ENCODE measurements around the gene DCUN1D2. TPM values are rescaled to one million over a fixed set of nuclear protein-coding genes. Genes with fewer than 3 reads are reported as not detected.

Gene DCUN1D2
- total RNA-seq, 1 donor from 2014 or later, result 29.2 TPM

DNA sequence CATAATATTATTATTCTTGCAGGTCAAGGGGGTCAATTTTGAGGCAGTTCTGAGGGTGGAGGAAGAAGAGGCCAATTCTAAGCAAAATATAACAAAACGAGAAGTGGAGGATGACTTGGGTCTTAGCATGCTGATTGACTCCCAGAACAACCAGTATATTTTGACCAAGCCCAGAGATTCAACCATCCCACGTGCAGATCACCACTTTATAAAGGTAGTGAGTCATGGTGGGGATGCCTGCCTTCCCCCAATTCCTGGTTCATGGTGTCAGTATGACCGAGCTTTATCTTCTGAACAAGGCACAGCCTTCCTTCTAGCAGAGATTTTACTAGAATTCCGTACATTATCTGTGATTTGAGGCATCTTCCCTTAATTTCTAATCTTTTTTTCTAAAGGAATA is 9.4 kb upstream of the DCUN1D2 start:
- no peak for DNase-seq (ENCODE audit: extremely low spot score, unreplicated experiment)

DNA sequence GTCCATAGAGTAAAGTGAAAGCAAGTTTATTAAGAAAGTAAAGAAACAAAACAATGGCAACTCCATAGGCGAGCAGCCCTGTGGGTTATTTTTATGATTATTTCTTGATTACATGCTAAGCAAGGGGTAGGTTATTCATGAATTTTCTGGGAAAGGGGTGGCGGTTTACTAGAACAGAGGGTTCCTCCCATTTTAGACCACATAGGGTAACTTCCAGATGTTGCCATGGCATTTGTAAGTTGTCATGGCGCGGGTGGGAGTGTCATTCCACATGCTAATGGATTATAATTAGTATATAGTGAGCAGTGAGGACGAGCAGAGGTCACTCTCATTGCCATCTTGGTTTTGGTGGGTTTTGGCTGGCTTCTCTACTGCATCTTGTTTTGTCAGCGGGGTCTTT is 8.4 kb upstream of the DCUN1D2 start:
- no peaks in the 10 kb centered on the region for H3K27me3 Mint-ChIP-seq
- TF ChIP-seq, protein P1, sequence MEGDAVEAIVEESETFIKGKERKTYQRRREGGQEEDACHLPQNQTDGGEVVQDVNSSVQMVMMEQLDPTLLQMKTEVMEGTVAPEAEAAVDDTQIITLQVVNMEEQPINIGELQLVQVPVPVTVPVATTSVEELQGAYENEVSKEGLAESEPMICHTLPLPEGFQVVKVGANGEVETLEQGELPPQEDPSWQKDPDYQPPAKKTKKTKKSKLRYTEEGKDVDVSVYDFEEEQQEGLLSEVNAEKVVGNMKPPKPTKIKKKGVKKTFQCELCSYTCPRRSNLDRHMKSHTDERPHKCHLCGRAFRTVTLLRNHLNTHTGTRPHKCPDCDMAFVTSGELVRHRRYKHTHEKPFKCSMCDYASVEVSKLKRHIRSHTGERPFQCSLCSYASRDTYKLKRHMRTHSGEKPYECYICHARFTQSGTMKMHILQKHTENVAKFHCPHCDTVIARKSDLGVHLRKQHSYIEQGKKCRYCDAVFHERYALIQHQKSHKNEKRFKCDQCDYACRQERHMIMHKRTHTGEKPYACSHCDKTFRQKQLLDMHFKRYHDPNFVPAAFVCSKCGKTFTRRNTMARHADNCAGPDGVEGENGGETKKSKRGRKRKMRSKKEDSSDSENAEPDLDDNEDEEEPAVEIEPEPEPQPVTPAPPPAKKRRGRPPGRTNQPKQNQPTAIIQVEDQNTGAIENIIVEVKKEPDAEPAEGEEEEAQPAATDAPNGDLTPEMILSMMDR (conservative IDR thresholded peaks at IDR 0.05), result no peak
- no peak overlapping the region for H3K4me3 Mint-ChIP-seq
- DNase-seq (ENCODE audit: extremely low spot score, unreplicated experiment), result no peak
- H3K36me3 Mint-ChIP-seq, result peaks cover 24% of the 10 kb centered on the region
- H3K27ac Mint-ChIP-seq, result no peak overlapping the region
- no peaks in the 10 kb centered on the region for H3K9me3 Mint-ChIP-seq
- peaks cover 28% of the 10 kb centered on the region for H3K4me1 Mint-ChIP-seq (ENCODE audit: unreplicated experiment)

More for the DNA sequence above, 9.4 kb upstream of the DCUN1D2 start:
- no peak overlapping the region for H3K4me3 Mint-ChIP-seq
- no peak overlapping the region for H3K27ac Mint-ChIP-seq
- H3K9me3 Mint-ChIP-seq, result no peaks in the 10 kb centered on the region
- no peaks in the 10 kb centered on the region for H3K27me3 Mint-ChIP-seq
- H3K4me1 Mint-ChIP-seq (ENCODE audit: unreplicated experiment), result peaks cover 17% of the 10 kb centered on the region
- TF ChIP-seq, protein P1 (conservative IDR thresholded peaks at IDR 0.05), result no peak
- H3K36me3 Mint-ChIP-seq, result peaks cover 26% of the 10 kb centered on the region

DNA sequence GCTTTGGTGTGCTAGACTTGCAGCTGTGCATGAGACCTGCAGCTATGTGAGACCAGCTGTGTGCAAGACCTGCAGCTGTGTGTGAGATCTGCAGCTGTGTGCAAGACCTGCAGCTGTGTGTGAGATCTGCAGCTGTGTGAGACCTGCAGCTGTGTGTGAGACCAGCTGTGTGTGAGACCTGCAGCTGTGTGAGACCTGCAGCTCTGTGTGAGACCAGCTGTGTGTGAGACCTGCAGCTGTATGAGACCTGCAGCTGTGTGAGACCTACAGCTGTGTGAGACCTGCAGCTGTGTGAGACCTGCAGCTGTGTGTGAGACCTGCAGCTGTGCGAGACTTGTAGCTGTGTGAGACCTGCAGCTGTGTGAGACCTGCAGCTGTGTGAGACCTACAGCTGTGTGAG is 6.7 kb upstream of the DCUN1D2 start:
- TF ChIP-seq, protein P1 (conservative IDR thresholded peaks at IDR 0.05), result no peak
- Mint-ChIP-seq H3K27ac (no peak overlapping the region), H3K4me1 (ENCODE audit: unreplicated experiment) (peaks cover 38% of the 10 kb centered on the region), H3K36me3 (peaks cover 24% of the 10 kb centered on the region), H3K27me3 (no peaks in the 10 kb centered on the region), H3K4me3 (no peak overlapping the region), H3K9me3 (no peaks in the 10 kb centered on the region)
- peak; percentile 48 for DNase-seq (ENCODE audit: extremely low spot score, unreplicated experiment)

DNA sequence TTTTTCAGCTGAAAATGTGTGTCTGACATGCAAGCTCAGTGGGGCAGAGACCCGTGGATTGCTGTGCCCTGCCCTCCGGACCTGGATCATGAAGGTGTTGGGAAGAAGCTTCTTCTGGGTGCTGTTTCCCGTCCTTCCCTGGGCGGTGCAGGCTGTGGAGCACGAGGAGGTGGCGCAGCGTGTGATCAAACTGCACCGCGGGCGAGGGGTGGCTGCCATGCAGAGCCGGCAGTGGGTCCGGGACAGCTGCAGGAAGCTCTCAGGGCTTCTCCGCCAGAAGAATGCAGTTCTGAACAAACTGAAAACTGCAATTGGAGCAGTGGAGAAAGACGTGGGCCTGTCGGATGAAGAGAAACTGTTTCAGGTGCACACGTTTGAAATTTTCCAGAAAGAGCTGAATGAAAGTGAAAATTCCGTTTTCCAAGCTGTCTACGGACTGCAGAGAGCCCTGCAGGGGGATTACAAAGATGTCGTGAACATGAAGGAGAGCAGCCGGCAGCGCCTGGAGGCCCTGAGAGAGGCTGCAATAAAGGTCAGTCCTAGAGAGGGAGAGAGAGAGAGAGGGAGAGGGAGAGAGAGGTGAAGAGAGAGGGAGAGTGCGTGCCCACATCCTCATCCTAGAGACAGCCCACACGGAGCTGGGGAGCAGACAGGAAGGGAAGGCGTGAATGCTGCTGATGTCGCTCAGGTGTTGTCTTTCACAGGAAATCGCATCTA is 5.1 kb upstream of the DCUN1D2 start:
- peaks cover 24% of the 10 kb centered on the region for H3K36me3 Mint-ChIP-seq
- DNase-seq (ENCODE audit: extremely low spot score, unreplicated experiment), result no peak
- H3K4me1 Mint-ChIP-seq (ENCODE audit: unreplicated experiment), result peaks cover 38% of the 10 kb centered on the region

DNA sequence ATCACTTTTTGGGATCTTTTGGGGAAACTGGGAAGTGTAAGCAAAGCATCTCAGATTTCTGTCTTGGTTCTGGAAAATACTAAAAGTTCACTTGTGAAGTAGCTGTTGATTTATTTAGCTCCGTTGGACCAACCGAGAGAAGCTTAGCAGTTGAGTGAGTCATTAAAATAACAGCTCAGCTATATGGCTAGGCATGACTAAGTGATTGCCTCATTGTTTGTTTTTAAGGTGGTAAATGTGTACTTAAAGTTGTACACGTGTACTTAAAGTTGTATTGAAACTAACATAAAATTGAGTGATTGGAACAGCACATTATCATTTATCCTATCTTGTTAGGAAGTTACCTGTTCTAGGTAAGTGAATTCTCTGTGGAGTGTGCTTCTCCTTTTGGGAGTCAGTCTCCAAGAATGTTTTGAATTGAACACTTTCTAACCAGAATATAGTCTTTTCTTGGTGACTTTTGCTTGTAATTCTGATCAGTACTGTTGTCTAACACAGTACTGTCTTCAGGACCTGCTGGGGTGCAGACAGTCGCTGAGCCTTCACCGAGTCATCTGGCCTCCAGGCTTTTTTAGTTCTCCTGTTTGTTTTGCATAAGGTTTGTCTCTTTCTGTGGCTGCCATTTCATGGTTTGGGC is 2.9 kb upstream of the DCUN1D2 start:
- peaks cover 24% of the 10 kb centered on the region for H3K36me3 Mint-ChIP-seq
- peak overlapping the region; percentile 89 for H3K27ac Mint-ChIP-seq
- peaks cover 53% of the 10 kb centered on the region for H3K4me1 Mint-ChIP-seq (ENCODE audit: unreplicated experiment)
- H3K27me3 Mint-ChIP-seq, result no peaks in the 10 kb centered on the region
- DNase-seq (ENCODE audit: extremely low spot score, unreplicated experiment), result no peak
- H3K4me3 Mint-ChIP-seq, result peak overlapping the region; percentile 82
- H3K9me3 Mint-ChIP-seq, result no peaks in the 10 kb centered on the region
- TF ChIP-seq, protein P1 (conservative IDR thresholded peaks at IDR 0.05), result no peak

More for the DNA sequence above, 5.1 kb upstream of the DCUN1D2 start:
- Mint-ChIP-seq H3K9me3 (no peaks in the 10 kb centered on the region), H3K4me3 (peak overlapping the region; percentile 70), H3K27ac (peak overlapping the region; percentile 26), H3K27me3 (no peaks in the 10 kb centered on the region)
- TF ChIP-seq, protein P1 (conservative IDR thresholded peaks at IDR 0.05), result no peak

Data from type B pancreatic cell (in vitro differentiated cells).